ENCODE data around the gene CFAP46. TPM values are rescaled to one million over a fixed set of nuclear protein-coding genes. Genes with fewer than 3 reads are reported as not detected.

Gene CFAP46
- total RNA-seq, 2 experiments from 2014 or later = 0.34 TPM; not detected in 1

GRCh38 chr10:132939378-132939955 lies 2.9 kb downstream of the CFAP46 start:
- ChIA-PET CTCF (interaction anchor here (0.6 to 2.7 kb wide), 10 partner anchors 10 to 206 kb away, joined by 3 to 13 read pairs (median 3); no protein-coding TSS in a partner anchor), POLR2A (interaction anchor here (0.9 kb wide), 1 partner anchor 364 kb away, joined by 3 read pairs; no protein-coding TSS in a partner anchor)
- H3K36me3 Mint-ChIP-seq (ENCODE audit: low read depth) = no peaks in the 10 kb centered on the region
- peaks cover 42% of the 10 kb centered on the region for H3K27me3 Mint-ChIP-seq
- ATAC-seq (no peak), DNase-seq (no peak)
- H3K27ac Mint-ChIP-seq = no peak overlapping the region
- intact Hi-C loops (cut with micrococcal nuclease) = no loop called here
- H3K4me1 Mint-ChIP-seq (ENCODE audit: low read depth) = peaks cover 13% of the 10 kb centered on the region
- TF ChIP-seq CTCF (IDR thresholded peaks at IDR 0.05) = no peak
- no peaks in the 10 kb centered on the region for H3K9me3 Mint-ChIP-seq
- H3K4me3 Mint-ChIP-seq = no peak overlapping the region

GRCh38 chr10:132938472-132939339 lies 3.7 kb downstream of the CFAP46 start:
- ATAC-seq (peak; percentile 52), DNase-seq (peak; percentile 44)

GRCh38 chr10:132937861-132938260 lies 4.5 kb downstream of the CFAP46 start:
- Mint-ChIP-seq H3K4me1 (ENCODE audit: low read depth) (peaks cover 12% of the 10 kb centered on the region), H3K27me3 (peaks cover 32% of the 10 kb centered on the region), H3K9me3 (no peaks in the 10 kb centered on the region), H3K4me3 (no peak overlapping the region), H3K27ac (no peak overlapping the region), H3K36me3 (ENCODE audit: low read depth) (no peaks in the 10 kb centered on the region)
- DNase-seq = no peak
- no peak for ATAC-seq
- ChIA-PET POLR2A (interaction anchor here (0.6 to 1.3 kb wide), 2 partner anchors 26 to 70 kb away, joined by 3 read pairs; no protein-coding TSS in a partner anchor), CTCF (interaction anchor here (1.3 to 2.7 kb wide), 2 partner anchors 11 to 187 kb away, joined by 4 to 13 read pairs; no protein-coding TSS in a partner anchor)
- intact Hi-C loops (cut with micrococcal nuclease) = no loop called here
- TF ChIP-seq CTCF (IDR thresholded peaks at IDR 0.05) = no peak

More at GRCh38 chr10:132938472-132939339, 3.7 kb downstream of the CFAP46 start:
- Mint-ChIP-seq H3K4me1 (ENCODE audit: low read depth) (peaks cover 13% of the 10 kb centered on the region), H3K27ac (no peak overlapping the region), H3K9me3 (no peaks in the 10 kb centered on the region), H3K27me3 (peaks cover 35% of the 10 kb centered on the region), H3K36me3 (ENCODE audit: low read depth) (no peaks in the 10 kb centered on the region), H3K4me3 (no peak overlapping the region)
- intact Hi-C loops (cut with micrococcal nuclease) = no loop called here
- no peak for TF ChIP-seq CTCF (IDR thresholded peaks at IDR 0.05)
- CTCF ChIA-PET = interaction anchor here (1.0 to 2.7 kb wide), 3 partner anchors 11 to 186 kb away, joined by 3 to 13 read pairs (median 4); no protein-coding TSS in a partner anchor
- POLR2A ChIA-PET = interaction anchor here (0.6 kb wide), 1 partner anchor 69 kb away, joined by 3 read pairs; no protein-coding TSS in a partner anchor

- peaks cover 14% of the 10 kb centered on the region for H3K27me3 Mint-ChIP-seq
- H3K27ac Mint-ChIP-seq = no peak overlapping the region
- CTCF ChIA-PET = no interaction called here
- no peaks in the 10 kb centered on the region for H3K36me3 Mint-ChIP-seq (ENCODE audit: low read depth)
- no peak for TF ChIP-seq CTCF (IDR thresholded peaks at IDR 0.05)
- H3K9me3 Mint-ChIP-seq = no peaks in the 10 kb centered on the region
- no peak overlapping the region for H3K4me3 Mint-ChIP-seq
- POLR2A ChIA-PET = no interaction called here
- intact Hi-C loops (cut with micrococcal nuclease) = no loop called here
- ATAC-seq = no peak
- DNase-seq = no peak
- H3K4me1 Mint-ChIP-seq (ENCODE audit: low read depth) = peaks cover 20% of the 10 kb centered on the region
Observed at GRCh38 chr10:132934953-132935352, 7.4 kb downstream of the CFAP46 start.

Measured in activated CD8-positive, alpha-beta T cell treated with anti-CD3 and anti-CD28 coated beads for 36 hours (primary cell).